GM12873 (cell line): ENCODE data around the gene ATP6V1B1.
A peak's percentile ranks its signal among the peaks of the same experiment; 100 is the strongest.

Experiments used
- TF ChIP-seq, protein P1 (sequence below): IDR thresholded peaks from 2 replicates; pipeline ENCODE4 v1.5.1; 2012; ENCODE audit warnings: low read depth, mild to moderate bottlenecking, moderate library complexity, low read length, control low read depth; ENCODE audit not compliant: insufficient read depth; ENCODE audit errors: missing control alignments

ATP6V1B1 gene

DNA sequence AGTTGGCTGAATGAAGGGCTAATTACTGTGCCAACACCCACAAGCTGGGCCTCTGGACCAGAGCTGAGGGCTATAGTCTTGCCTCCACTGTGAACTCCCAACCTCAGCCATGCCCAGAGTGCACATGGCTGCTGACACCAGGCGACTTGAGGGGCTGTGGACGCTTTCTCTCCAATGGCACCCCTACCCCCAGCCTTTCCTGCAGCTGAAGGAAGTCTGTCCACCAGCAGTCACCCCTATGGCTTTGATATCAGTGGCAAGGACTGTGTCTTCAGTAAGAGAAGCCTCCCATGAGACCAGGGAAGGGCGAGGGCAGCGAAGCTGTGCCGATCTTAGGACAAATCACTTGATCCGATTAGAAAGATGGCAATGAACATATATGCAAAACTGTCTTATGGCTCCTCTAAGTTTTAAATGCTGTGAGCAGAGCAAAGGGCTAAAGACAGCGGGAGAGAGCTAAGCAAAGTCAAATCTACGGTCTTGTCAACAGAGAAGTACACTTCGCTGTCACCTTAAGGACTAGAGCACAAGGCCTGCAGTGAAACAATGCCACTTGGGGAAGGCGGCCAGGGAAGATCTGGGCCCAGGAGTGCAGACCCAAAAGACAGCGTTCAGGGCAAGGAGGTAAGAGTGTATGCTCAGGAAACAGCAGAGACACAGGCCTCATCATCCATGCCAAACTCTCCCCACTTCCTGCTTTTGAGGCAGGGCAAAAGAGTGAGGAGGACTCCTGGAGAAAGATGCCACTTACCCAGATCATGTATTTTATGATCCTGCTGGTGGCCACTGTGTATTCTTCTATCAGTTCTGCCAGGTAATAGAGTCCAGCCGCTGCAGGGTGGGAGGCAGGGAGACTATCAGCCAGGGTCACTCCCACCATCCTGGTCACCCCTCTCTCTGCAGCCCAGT is 57.5 kb downstream of the ATP6V1B1 start:
- TF ChIP-seq, protein P1, sequence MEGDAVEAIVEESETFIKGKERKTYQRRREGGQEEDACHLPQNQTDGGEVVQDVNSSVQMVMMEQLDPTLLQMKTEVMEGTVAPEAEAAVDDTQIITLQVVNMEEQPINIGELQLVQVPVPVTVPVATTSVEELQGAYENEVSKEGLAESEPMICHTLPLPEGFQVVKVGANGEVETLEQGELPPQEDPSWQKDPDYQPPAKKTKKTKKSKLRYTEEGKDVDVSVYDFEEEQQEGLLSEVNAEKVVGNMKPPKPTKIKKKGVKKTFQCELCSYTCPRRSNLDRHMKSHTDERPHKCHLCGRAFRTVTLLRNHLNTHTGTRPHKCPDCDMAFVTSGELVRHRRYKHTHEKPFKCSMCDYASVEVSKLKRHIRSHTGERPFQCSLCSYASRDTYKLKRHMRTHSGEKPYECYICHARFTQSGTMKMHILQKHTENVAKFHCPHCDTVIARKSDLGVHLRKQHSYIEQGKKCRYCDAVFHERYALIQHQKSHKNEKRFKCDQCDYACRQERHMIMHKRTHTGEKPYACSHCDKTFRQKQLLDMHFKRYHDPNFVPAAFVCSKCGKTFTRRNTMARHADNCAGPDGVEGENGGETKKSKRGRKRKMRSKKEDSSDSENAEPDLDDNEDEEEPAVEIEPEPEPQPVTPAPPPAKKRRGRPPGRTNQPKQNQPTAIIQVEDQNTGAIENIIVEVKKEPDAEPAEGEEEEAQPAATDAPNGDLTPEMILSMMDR: no peak

DNA sequence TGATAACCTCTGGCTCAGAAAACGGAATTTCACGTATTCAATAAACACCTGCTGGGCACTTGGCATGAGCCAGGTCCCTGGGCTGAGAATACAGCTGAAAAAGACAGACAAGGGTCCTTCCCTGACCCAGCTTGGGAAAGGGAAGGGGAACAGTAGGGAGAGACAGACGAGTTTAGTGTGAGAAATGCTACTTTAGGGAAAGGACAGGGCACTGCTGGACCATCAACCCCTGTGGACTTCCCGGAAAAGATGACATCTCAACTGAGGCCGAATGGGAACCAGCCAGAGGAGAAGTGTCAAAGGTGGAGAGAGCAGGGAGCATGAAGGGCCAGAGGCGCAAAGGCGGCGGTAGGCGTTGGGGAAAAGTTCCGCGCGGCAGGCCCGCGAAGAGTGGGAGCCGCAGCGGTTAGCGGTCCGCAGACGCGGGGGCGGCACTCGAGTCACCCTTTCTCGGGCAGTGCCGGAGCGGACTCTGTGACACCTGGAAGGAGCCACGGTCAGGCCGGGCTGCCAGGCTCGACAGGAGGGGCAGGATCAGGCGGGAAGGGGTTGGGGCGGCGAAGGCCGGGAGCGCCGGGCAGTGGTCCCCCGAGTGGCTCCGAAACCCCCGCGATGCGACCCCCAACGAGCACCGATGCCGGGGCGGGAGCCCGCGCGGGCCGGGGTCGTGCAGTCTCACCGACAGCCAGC is 58.5 kb downstream of the ATP6V1B1 start:
- TF ChIP-seq, protein P1: no peak

DNA sequence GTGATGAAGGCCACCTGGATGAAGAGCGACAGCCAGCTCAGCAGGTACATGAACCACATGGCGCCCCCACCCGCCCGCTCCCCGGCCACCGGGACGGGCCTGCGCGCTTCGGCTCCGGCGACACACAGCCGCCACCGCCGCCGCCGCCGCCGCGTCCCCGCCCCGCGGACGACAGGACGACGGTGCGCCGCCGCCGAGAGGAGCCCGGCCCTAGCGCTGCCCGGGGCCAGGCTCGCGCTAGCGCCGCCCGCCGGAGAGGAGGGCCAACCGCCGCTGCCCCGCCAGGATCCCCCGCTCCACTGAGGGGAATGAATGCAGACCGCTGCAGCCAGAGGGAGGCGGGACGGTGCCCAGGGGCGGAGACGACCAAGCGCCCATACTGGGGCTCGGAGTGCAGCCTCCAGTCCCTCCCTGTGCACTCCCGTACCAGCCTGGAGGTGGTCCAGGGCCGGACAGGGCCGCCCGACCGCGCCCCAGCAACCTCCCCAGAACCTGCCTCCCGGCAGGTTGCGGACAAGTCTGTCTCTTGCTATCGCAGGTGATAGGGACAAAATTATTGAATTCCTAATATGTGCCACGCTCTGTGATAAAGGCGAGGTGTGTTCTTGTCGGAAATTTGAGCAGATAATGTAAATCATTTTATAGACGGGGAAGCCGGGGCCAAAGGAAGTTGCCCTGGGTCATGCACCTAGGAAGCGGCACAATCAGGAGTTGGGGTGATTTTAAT is 59.2 kb downstream of the ATP6V1B1 start, which contains the start of gene TEX261:
TEX261 (minus strand) TSS at position 175 of the 727 bp plus-strand sequence; CDS start at position 59, 116 bp downstream.
- TF ChIP-seq, protein P1: peak; percentile 67

GRCh38 chr2:70995426-70995729 is 59.7 kb downstream of the ATP6V1B1 start:
- TF ChIP-seq, protein P1: peak; percentile 51

- TF ChIP-seq, protein P1: no peak
These were observed 63.7 kb downstream of the ATP6V1B1 start for GRCh38 chr2:70999362-70999761.

- TF ChIP-seq, protein P1: peak; percentile 95
These were observed 65.3 kb downstream of the ATP6V1B1 start for GRCh38 chr2:71000780-71001591.
